Middle frontal gyrus (tissue), 1 donor: Measurements from ENCODE around the gene ZSWIM8.

Experiments
- DNase-seq: peaks from one replicate; pipeline ENCODE4 v3.0.0-alpha.2; 2015; ENCODE audit warnings: low spot score; ENCODE audit errors: extremely low spot score

Gene ZSWIM8

DNA sequence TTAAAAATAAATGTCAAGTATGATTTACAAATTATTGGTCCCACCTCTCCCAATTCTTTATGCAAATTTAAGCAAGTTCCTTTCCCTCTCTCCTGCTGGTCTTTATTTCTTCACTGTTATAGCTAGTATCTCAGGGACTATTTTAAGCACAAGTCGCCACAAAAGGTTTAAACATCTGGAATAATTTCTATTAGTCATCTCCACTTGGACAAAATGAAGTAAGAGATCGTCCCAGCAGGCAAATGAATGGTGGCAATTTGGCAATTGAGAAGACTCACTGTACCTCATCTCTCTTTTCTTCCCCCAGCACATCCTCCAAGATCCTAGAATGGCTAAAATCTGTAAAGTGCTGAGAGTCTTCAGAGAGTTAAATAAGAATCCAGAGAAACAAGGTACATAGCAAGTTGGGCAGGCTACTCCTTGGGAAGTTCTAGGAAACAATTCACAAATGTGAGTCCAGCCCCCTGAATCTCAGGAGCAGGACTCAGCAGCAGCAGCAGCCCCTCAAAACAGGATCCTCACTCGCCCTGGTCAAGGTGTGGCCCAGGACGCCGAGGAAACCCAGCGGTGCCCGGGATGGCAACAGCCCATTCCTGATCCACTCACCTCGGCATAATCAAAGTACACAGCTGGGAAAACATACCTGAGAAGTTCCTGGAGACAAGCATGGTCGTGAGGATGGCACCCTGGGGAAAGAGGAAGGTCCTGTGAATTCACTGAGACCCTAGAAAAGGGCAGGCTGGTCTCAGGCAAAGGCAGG is 56.3 kb downstream of the ZSWIM8 start:
- no peak for DNase-seq

DNA sequence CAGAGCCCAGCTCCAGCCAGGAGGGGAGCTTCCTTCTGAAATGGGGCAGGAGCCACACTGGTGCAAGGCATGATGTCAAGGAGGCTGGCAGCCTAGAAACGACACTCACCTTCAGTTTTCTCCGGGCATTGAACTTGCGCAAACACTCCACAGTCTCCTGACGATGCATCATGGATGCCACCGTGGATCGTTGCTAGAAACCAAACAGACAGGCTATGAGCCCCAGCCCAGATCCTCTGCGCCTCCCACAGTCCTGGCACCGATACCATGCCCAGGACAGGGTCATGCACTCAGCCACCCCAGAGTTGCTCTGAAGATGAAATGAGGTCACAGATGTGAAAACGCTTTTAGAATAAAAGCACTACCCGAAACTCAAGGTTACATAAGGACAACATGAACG is 56.9 kb downstream of the ZSWIM8 start:
- DNase-seq, result no peak

DNA sequence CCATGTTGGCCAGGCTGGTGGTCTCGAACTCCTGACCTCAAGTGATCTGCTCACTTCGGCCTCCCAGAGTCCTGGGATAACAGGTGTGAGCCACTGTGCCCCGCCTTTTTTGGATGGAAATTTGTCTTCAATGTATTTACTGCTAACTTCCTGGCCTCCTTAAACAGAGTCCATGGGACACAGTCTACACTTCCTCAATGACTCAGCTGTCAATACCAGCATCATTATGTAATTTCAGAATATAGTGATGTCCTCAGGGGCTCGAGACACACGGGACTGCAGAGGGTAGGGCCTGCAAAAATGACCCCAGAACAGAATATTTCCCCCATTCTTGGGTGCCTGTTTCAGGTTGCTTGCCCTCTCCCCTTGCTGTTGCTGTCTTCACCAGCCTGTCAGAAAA is 57.9 kb downstream of the ZSWIM8 start:
- DNase-seq, result no peak

DNA sequence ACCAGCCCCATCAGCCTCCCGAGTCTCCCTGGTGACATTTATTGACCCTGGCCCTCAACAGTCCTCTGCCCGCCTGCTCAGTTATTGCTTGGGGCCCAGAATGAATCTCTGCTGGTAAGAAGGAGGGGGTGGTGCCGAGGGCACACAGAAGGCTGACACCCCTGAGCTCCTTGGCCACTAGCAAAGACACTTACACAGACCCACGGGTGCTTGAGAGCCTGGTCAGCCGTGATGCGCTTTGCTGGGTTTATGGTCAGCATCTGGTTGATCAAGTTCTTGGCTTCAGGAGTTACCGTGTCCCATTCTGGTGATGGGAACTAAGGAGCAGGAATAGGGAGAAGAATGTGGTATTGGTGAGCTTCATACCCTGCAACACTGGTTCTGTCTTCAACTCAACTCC is 61.6 kb downstream of the ZSWIM8 start:
- DNase-seq, result no peak

DNA sequence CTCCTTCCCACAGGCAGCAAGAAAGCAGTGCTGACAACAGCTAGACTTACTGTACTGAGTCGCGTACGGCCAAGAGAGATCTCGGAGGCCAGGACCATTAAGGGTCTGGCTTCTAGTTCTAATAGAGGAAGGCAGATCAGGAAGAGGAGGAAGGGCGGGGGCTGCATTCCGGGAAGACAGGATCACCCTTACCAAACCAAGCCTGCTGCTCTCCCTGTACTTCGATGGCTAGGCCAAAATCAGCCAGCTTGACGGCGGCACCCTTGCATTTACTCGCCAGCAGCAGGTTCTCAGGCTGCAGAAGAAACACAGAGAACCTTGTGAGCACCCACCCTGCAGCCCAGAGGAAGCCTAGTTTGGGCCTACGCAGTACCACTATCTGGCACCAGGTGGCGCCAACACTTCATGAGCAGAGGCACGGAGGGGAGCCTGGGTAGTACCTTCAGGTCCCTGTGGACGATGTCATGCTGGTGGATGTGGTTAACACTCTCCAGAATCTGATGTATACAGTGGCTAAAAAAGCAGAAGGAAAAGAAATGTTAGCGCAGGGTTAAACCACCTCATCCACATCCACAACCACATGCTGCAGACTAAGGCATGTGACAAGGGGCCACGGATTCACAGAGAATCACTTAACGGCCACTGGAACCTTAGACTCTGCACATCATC is 63.5 kb downstream of the ZSWIM8 start:
- peak; percentile 75 for DNase-seq

DNA sequence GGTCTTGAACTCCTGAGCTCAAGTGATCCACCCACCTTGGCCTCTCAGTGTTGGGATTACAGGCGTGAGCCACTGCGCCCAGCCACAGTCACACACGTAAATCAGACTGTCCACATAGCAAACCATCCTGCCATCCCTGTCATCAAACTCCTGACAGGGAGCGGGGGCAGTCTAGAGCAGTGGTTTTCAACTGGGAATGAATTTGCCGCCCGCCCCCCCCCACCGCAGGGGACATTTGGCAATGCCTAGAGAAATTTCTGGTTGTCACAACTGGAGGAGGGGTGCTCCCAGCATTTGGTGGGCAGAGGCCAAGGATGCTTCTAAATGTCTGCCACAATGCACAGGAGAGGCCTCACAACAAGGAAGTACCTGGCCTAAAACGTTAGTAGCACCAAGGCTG is 64.8 kb downstream of the ZSWIM8 start:
- no peak for DNase-seq

DNA sequence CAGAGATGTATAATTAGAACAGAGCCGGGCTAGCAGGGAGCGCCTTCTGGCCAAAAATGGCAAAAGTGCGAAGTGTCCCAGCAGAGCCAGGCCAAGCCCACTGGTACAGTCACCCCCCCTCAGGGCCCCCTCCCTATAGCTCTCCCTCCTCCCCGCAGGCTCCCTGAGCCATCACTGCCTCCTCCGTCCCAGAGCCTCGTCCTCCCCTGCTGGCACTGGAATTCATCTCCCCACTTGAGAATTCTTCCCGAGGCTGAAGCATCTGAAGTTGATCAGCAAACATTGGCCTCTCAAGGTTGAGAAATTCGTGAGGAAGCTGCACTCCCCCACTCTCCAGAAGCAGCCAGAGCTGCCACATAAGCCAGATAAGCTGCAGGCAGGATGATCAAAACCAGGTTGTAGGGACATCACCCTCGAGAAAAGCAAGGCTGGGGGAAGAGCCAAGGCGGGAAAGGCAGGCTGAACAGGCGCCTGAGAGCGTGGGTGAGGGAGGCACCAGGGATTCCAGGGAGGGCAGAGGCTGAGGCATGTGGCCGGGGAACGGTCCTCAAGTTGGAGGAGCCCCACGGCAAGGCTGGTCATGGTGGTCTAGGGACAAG is 65.6 kb downstream of the ZSWIM8 start:
- no peak for DNase-seq
